Umbilical cord (tissue), 2 donors: ENCODE measurements around the gene CNBP. TPM values are rescaled to one million over a fixed set of nuclear protein-coding genes. Genes with fewer than 3 reads are reported as not detected.
"Not testable (repeated sequence)": the region's sequence is repeated elsewhere in the genome, so short reads cannot be mapped to it uniquely, and the experiment has no call there.

ENCODE experiments used
- DNase-seq: peaks from one replicate; pipeline ENCODE4 v3.0.0-alpha.2; 2015; ENCODE audit warnings: low spot score
- total RNA-seq: library from RNA; depleted of rRNA; stranded (reverse); fragments of >200 nt; gene quantifications from one replicate; pipeline ENCODE4 v1.2.3, GENCODE V29; 2014; ENCODE audit warnings: low replicate concordance; ENCODE audit not compliant: insufficient read depth

Gene CNBP
- 303 TPM for total RNA-seq

- DNase-seq: peak; percentile 95
Measured at GRCh38 chr3:129183569-129184395, at the start of gene CNBP. TSS of gene CNBP (minus strand) at chr3:129183896. CDS start at chr3:129171757, 12,139 bp downstream.

GRCh38 chr3:129231331-129232119 is 47.8 kb upstream of the CNBP start:
- no peak for DNase-seq

- no peak for DNase-seq
Measured at GRCh38 chr3:129230311-129231019, 46.8 kb upstream of the CNBP start.

- no peak for DNase-seq
Measured at GRCh38 chr3:129228891-129229585, 45.3 kb upstream of the CNBP start.

- DNase-seq: peak; percentile 73
Measured at GRCh38 chr3:129226374-129226773, 42.7 kb upstream of the CNBP start.

GRCh38 chr3:129224984-129225393 is 41.3 kb upstream of the CNBP start:
- DNase-seq: peak; percentile 89

- DNase-seq: not testable (repeated sequence)
Measured at GRCh38 chr3:129224387-129224786, 40.7 kb upstream of the CNBP start.

GRCh38 chr3:129218742-129219141 is 35.0 kb upstream of the CNBP start:
- no peak for DNase-seq

GRCh38 chr3:129213238-129213637 is 29.5 kb upstream of the CNBP start:
- no peak for DNase-seq

GRCh38 chr3:129211772-129212171 is 28.1 kb upstream of the CNBP start:
- peak; percentile 66 for DNase-seq

- DNase-seq: no peak
Measured at GRCh38 chr3:129211345-129211744, 27.6 kb upstream of the CNBP start.

- peak; percentile 90 for DNase-seq
Measured at GRCh38 chr3:129207479-129207878, 23.8 kb upstream of the CNBP start.

- no peak for DNase-seq
Measured at GRCh38 chr3:129205109-129205832, 21.6 kb upstream of the CNBP start.

- no peak for DNase-seq
Measured at GRCh38 chr3:129204473-129204872, 20.8 kb upstream of the CNBP start.

- DNase-seq: no peak
Measured at GRCh38 chr3:129199366-129199765, 15.7 kb upstream of the CNBP start.

GRCh38 chr3:129197321-129197720 is 13.6 kb upstream of the CNBP start:
- DNase-seq: no peak

GRCh38 chr3:129196601-129197000 is 12.9 kb upstream of the CNBP start:
- no peak for DNase-seq

GRCh38 chr3:129195731-129196256 is 12.1 kb upstream of the CNBP start:
- DNase-seq: peak; percentile 91

- not testable (repeated sequence) for DNase-seq
Measured at GRCh38 chr3:129189793-129190192, 6.1 kb upstream of the CNBP start.

- no peak for DNase-seq
Measured at GRCh38 chr3:129187857-129188256, 4.2 kb upstream of the CNBP start.
